Stimulated activated memory B cell treated with anti-CD40 and anti-IgM and Interleukin-4, amounts not matched to agents 10 μg/mL and 1 μg/mL and 100 μg/mL, for 72 hours (primary cell): Measurements from ENCODE around the gene RFLNA.

Experiments used
- ATAC-seq: fragments of 150-1000 bp; cut with Tn5 transposase; 2 replicates; pipeline ENCODE4 v1.10.0; 2021
- H3K27ac Mint-ChIP-seq: one replicate; pipeline ENCODE4 v1.8.0; 2022; ENCODE audit warnings: mild to moderate bottlenecking, mixed read lengths
- H3K27me3 Mint-ChIP-seq: one replicate; pipeline ENCODE4 v1.8.0; 2022; ENCODE audit warnings: mixed read lengths
- H3K36me3 Mint-ChIP-seq: one replicate; pipeline ENCODE4 v1.8.0; 2022; ENCODE audit warnings: mixed read lengths
- H3K4me1 Mint-ChIP-seq: one replicate; pipeline ENCODE4 v1.8.0; 2022; ENCODE audit warnings: mixed read lengths
- H3K4me3 Mint-ChIP-seq: one replicate; pipeline ENCODE4 v1.8.0; 2022; ENCODE audit warnings: mild to moderate bottlenecking, moderate library complexity, mixed read lengths
- H3K9me3 Mint-ChIP-seq: one replicate; pipeline ENCODE4 v1.8.0; 2022; ENCODE audit warnings: mixed read lengths

Gene RFLNA

GRCh38 chr12:124328636-124329035 is 33.7 kb downstream of the RFLNA start:
- H3K36me3 Mint-ChIP-seq = peaks cover 82% of the 10 kb centered on the region
- H3K27me3 Mint-ChIP-seq = no peaks in the 10 kb centered on the region
- ATAC-seq = no peak
- peaks cover 9% of the 10 kb centered on the region for H3K9me3 Mint-ChIP-seq
- H3K27ac Mint-ChIP-seq = no peak overlapping the region
- H3K4me3 Mint-ChIP-seq = no peak overlapping the region
- H3K4me1 Mint-ChIP-seq = no peaks in the 10 kb centered on the region

- peaks cover 78% of the 10 kb centered on the region for H3K36me3 Mint-ChIP-seq
Observed at GRCh38 chr12:124332058-124332672, 37.3 kb downstream of the RFLNA start.

GRCh38 chr12:124332900-124333299 is 38.0 kb downstream of the RFLNA start:
- H3K4me3 Mint-ChIP-seq = no peak overlapping the region
- H3K27ac Mint-ChIP-seq = no peak overlapping the region
- no peaks in the 10 kb centered on the region for H3K4me1 Mint-ChIP-seq
- no peak for ATAC-seq
- peaks cover 78% of the 10 kb centered on the region for H3K36me3 Mint-ChIP-seq
- H3K27me3 Mint-ChIP-seq = no peaks in the 10 kb centered on the region
- H3K9me3 Mint-ChIP-seq = no peaks in the 10 kb centered on the region

More at GRCh38 chr12:124332058-124332672, 37.3 kb downstream of the RFLNA start:
- no peaks in the 10 kb centered on the region for H3K4me1 Mint-ChIP-seq
- H3K27me3 Mint-ChIP-seq = no peaks in the 10 kb centered on the region
- no peak overlapping the region for H3K4me3 Mint-ChIP-seq
- H3K27ac Mint-ChIP-seq = no peak overlapping the region
- H3K9me3 Mint-ChIP-seq = no peaks in the 10 kb centered on the region
- no peak for ATAC-seq

GRCh38 chr12:124333724-124334123 is 38.8 kb downstream of the RFLNA start:
- Mint-ChIP-seq H3K4me3 (no peak overlapping the region), H3K27ac (no peak overlapping the region), H3K27me3 (no peaks in the 10 kb centered on the region), H3K9me3 (no peaks in the 10 kb centered on the region), H3K4me1 (no peaks in the 10 kb centered on the region), H3K36me3 (peaks cover 77% of the 10 kb centered on the region)
- no peak for ATAC-seq

GRCh38 chr12:124334266-124334665 is 39.4 kb downstream of the RFLNA start:
- no peaks in the 10 kb centered on the region for H3K27me3 Mint-ChIP-seq
- no peak overlapping the region for H3K4me3 Mint-ChIP-seq
- H3K4me1 Mint-ChIP-seq = no peaks in the 10 kb centered on the region
- no peak overlapping the region for H3K27ac Mint-ChIP-seq
- ATAC-seq = no peak
- H3K9me3 Mint-ChIP-seq = no peaks in the 10 kb centered on the region
- H3K36me3 Mint-ChIP-seq = peaks cover 76% of the 10 kb centered on the region

GRCh38 chr12:124334976-124335375 is 40.1 kb downstream of the RFLNA start:
- Mint-ChIP-seq H3K4me3 (no peak overlapping the region), H3K4me1 (no peaks in the 10 kb centered on the region), H3K36me3 (peaks cover 76% of the 10 kb centered on the region), H3K9me3 (no peaks in the 10 kb centered on the region), H3K27ac (no peak overlapping the region), H3K27me3 (no peaks in the 10 kb centered on the region)
- ATAC-seq = no peak

- Mint-ChIP-seq H3K27me3 (no peaks in the 10 kb centered on the region), H3K36me3 (peaks cover 76% of the 10 kb centered on the region), H3K4me1 (no peaks in the 10 kb centered on the region), H3K9me3 (no peaks in the 10 kb centered on the region), H3K4me3 (no peak overlapping the region), H3K27ac (no peak overlapping the region)
- ATAC-seq = no peak
Observed at GRCh38 chr12:124335426-124336183, 40.7 kb downstream of the RFLNA start.

GRCh38 chr12:124336184-124336437 is 41.2 kb downstream of the RFLNA start:
- no peak overlapping the region for H3K4me3 Mint-ChIP-seq
- peaks cover 76% of the 10 kb centered on the region for H3K36me3 Mint-ChIP-seq
- H3K27ac Mint-ChIP-seq = no peak overlapping the region
- no peaks in the 10 kb centered on the region for H3K9me3 Mint-ChIP-seq
- ATAC-seq = no peak
- H3K27me3 Mint-ChIP-seq = no peaks in the 10 kb centered on the region
- no peaks in the 10 kb centered on the region for H3K4me1 Mint-ChIP-seq

GRCh38 chr12:124336742-124337520 is 42.0 kb downstream of the RFLNA start:
- H3K9me3 Mint-ChIP-seq = no peaks in the 10 kb centered on the region
- no peak overlapping the region for H3K4me3 Mint-ChIP-seq
- H3K27ac Mint-ChIP-seq = no peak overlapping the region
- no peaks in the 10 kb centered on the region for H3K4me1 Mint-ChIP-seq
- H3K36me3 Mint-ChIP-seq = peaks cover 82% of the 10 kb centered on the region
- no peaks in the 10 kb centered on the region for H3K27me3 Mint-ChIP-seq
- ATAC-seq = peak; percentile 2

- H3K4me1 Mint-ChIP-seq = no peaks in the 10 kb centered on the region
- peaks cover 81% of the 10 kb centered on the region for H3K36me3 Mint-ChIP-seq
- no peaks in the 10 kb centered on the region for H3K9me3 Mint-ChIP-seq
- H3K27me3 Mint-ChIP-seq = no peaks in the 10 kb centered on the region
- H3K4me3 Mint-ChIP-seq = no peak overlapping the region
- no peak for ATAC-seq
- H3K27ac Mint-ChIP-seq = no peak overlapping the region
Observed at GRCh38 chr12:124337622-124338021, 42.7 kb downstream of the RFLNA start.

GRCh38 chr12:124338448-124338847 is 43.6 kb downstream of the RFLNA start:
- Mint-ChIP-seq H3K36me3 (peaks cover 83% of the 10 kb centered on the region), H3K27me3 (no peaks in the 10 kb centered on the region), H3K27ac (no peak overlapping the region), H3K4me3 (no peak overlapping the region), H3K9me3 (no peaks in the 10 kb centered on the region), H3K4me1 (no peaks in the 10 kb centered on the region)
- no peak for ATAC-seq

GRCh38 chr12:124338876-124339603 is 44.1 kb downstream of the RFLNA start:
- H3K4me3 Mint-ChIP-seq = no peak overlapping the region
- H3K4me1 Mint-ChIP-seq = no peaks in the 10 kb centered on the region
- ATAC-seq = no peak
- no peaks in the 10 kb centered on the region for H3K9me3 Mint-ChIP-seq
- H3K27ac Mint-ChIP-seq = no peak overlapping the region
- no peaks in the 10 kb centered on the region for H3K27me3 Mint-ChIP-seq
- peaks cover 89% of the 10 kb centered on the region for H3K36me3 Mint-ChIP-seq

- Mint-ChIP-seq H3K9me3 (no peaks in the 10 kb centered on the region), H3K36me3 (peaks cover 96% of the 10 kb centered on the region), H3K27ac (no peak overlapping the region), H3K4me3 (no peak overlapping the region), H3K27me3 (no peaks in the 10 kb centered on the region), H3K4me1 (no peaks in the 10 kb centered on the region)
- no peak for ATAC-seq
Observed at GRCh38 chr12:124340080-124340900, 45.4 kb downstream of the RFLNA start.

- H3K27me3 Mint-ChIP-seq = no peaks in the 10 kb centered on the region
Observed at GRCh38 chr12:124341645-124342069, 46.8 kb downstream of the RFLNA start.

More at GRCh38 chr12:124341645-124342069, 46.8 kb downstream of the RFLNA start:
- Mint-ChIP-seq H3K4me1 (no peaks in the 10 kb centered on the region), H3K36me3 (peaks cover 92% of the 10 kb centered on the region), H3K9me3 (no peaks in the 10 kb centered on the region), H3K27ac (no peak overlapping the region), H3K4me3 (no peak overlapping the region)
- ATAC-seq = peak; percentile 17
